ENCODE data around the gene KANSL1.
A peak's percentile ranks its signal among the peaks of the same experiment; 100 is the strongest.
"Not testable (repeated sequence)": the region's sequence is repeated elsewhere in the genome, so short reads cannot be mapped to it uniquely, and the experiment has no call there.

Gene KANSL1

DNA sequence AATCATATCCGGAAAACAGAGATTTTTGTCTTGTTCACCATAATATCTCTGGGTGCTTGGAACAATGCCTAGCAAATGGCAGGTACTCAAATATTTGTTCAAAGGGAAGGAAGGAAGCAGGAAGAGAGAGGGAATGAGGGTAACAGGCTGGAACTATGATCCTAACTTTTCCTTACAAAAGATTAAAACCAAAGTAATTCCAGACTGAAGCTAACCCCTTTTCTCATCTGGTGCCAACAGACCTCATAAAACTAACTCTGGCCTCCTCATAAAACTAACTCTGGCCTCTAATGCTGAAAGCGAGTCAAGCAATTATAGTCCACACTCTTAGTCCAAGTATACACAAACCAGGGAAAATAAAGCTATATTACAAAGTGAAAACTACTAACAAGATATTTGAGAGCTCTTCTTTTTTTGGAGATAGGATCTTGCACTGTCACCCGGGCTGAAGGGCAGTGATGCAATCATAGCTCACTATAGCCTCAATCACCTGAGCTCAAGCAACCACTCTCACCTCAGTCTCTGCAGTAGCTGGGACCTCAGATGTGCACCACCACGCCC lies 84.6 kb downstream of the KANSL1 start:
- peak in 1 of 2 experiments; percentile 8 for DNase-seq

DNA sequence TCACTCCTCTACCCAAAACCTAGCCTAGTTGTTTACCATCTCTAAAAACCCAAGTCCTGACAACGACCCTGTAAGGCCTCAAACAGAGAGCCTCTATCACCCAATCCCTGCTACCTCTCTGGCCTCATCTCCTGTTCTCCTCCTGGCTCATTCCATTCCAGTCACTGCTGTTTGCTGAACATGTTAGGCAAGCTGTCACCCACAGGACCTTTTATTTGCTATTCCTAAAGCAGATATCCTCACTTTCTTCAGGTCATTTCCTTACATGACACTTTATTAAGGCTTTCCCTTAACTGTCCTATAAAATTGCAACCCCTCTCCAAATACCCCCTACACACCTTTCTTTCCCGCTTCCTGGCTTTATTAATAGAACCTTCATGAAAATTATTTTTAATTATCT lies 85.1 kb downstream of the KANSL1 start:
- DNase-seq, result no peak

DNA sequence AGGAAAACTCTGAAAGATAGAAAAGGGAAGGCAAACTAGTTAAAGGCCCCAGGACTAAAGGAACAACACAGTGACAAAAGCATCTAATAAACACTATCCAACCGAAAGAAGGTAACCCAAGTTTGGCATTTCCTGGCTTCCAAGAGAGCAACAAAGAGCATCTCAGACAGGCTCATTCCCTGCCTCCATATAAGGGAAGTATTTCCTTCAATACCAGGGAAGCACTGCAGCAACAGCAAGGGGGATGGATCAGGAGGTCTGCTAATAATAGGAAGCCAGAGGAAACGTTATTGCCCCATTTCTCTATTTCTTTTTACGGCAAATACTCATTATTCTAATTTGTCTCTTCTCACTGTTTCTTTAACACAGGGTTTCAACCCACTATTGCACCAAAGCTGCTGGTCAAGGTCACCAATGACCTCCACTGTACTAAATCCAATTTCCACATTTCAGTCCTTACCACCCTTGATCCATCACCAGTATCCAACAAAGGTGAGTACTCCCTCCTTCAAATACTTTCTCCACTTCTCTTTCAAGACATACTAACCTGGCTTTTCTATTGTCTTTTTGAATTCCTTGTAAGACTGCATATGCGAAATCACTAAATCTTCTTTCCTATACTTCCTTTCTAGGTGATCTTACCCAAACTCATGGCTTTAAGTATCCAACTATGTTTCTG lies 86.1 kb downstream of the KANSL1 start:
- DNase-seq, result no peak

DNA sequence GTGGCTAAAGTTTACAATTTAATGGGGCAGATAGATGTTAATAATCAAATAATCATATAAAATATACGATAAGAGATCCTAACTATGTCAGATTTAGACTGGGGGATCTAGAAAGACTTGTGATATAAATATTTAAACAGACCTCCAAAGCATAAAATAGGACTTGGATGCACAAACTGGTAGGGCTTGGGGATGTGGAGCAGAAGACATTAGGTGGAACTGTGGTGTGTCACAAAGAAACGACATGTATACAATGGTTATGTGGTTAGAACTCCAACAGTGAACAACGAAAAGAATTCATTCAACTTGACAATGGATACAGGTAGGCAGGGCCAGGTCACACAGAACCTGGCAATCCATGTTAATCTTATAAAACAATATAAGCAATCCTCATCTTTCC lies 90.4 kb downstream of the KANSL1 start:
- not testable (repeated sequence) for DNase-seq

DNA sequence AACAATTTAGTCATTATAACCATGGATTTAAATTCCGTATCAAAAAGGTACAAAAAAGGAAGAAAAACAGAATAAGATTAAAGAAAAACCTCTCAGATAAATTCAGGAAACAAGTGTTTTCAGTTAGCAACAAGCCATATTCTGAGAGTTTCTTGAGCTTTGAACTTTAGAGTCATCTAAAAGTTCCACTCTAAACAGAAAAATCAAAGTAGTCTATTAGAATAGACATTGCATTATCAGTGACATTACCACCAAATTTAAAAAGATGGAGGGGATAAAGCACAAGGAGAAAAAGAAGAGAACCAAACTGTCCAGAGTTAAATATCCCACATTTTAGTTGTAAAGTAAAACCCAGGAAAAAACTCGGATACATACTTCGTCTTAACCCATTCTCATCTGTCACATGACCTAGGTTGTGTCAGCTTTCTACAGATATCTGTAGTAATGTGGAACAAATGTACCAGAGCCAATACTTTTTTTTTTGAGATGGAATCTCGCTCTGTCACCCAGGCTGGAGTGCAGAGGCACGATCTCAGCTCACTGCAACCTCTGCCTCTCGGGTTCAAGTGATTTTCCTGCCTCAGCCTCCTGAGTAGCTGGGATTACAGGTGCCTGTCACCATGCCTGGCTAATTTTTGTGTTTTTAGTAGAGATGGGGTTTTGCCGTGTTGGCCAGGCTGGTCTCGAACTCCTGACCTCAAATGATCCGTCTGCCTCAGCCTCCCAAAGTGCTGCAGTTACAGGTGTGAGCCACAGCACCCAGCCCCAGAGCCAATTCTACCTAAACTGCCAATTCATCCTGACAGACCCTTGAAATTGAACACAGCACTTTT lies 91.2 kb downstream of the KANSL1 start:
- not testable (repeated sequence) for DNase-seq

DNA sequence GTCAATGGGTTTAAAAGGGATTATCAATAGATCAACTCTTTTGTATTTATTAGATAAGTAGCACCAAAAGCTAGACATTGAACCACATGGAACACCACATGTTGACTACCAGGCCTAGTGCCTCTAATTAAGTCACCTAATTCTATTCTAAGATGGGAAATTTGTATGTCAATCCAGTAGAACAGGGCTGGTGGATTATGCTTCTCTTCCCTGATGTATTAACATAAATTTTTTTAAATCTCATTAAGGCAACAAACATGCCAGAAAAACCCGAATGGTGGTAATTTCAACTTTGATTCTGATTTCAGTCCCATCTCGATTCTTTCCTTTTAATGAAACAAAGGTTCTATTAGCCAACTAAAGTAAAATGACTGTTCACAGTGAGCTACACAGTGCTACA lies 92.6 kb downstream of the KANSL1 start:
- DNase-seq, result no peak

DNA sequence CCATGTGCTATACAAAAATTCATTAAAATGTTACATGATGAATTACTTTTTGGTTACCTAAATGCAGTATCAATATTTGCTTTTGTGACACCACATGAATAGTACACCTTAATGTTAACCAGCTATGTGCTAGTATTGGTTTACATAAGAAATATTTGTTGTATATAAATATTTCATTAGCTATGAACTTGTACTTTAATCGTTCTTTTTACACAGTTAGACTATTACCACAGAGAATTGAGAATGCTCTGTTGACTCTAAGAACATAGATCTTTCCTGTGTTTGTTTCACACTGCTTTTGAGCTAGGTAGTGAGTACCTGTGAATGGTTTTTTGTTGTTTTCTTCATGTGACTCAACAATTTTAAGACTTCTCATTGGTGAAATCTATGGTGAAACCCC lies 93.4 kb downstream of the KANSL1 start:
- DNase-seq, result no peak

DNA sequence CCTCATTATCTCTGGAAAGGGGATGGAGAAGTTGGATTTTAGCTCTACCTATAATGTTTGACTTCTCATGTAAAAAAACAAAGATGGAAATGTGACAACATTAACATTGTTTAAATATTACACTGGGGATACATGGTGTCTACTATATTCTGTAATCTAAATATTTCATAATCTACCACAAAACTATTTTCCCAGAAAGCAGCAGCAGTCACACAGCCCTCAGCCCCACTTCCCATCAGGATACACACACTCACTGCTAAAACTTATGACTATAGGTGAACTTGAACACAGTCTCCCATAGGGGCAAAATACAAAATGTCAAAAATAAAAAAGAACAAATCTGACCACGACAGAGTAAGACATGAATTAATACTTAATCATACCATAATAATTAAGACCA lies 95.7 kb downstream of the KANSL1 start:
- DNase-seq, result no peak

DNA sequence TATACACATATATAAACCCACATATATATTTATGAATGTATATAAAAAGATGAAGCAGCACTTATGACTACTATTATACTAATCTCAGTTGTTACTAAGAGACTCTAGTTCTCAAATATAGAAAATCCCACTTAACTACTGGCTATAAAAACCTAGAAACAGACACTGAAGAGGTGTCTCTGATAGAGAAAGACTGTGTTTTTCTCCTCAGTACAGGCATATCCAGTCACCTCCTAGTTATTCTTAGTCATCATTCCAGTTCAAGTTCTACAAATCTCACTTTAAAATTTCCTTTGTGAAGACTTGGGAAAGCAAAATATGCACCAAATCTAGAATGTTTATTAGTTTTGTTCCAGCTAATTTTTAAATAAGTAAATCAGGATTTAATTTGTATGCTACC lies 100.2 kb downstream of the KANSL1 start:
- no peak for DNase-seq

DNA sequence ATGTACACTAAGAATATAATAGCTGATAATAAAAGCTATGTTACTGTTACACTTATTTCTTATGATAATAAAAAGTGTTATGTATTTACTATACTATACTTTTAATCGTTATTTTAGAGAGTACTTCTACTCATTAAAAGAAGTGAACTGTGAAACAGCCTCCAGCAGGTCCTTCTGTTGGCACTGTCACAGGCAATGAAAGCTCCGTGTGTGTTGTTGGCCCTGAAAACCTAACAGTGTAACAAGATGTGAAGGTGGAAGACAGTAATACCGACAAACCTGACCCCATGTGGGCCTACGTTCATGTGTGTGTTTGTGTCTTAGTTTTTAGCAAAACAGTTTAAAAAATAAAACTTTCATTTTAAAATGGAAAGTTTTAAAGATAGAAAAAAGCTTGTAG lies 102.4 kb downstream of the KANSL1 start:
- no peak for DNase-seq

DNA sequence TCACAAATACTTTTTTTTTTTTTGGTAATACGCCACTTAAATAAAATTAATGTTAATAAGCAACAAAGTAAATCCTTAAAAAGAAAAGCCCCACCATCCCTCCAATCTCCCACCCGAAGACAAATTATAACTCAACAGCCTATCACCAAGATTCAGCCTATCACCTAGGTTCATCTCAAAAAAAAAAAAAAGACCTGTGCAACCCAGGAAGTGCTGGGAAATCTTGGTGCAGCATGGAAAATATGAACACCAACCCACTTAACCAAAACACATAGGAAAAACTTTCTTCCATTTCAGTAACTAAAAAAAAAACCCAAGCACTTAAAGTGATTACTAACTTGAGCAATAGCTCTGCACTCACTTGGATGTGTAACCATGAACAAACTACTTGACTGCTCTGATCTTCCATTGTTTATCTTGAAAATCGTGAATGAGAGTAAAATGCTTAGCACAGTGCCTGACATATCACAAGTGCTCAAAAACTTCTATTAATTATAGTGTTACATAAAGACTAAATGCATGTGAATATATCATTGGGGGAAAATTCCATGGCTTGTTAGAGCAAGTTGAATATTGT lies 103.8 kb downstream of the KANSL1 start:
- no peak for DNase-seq

DNA sequence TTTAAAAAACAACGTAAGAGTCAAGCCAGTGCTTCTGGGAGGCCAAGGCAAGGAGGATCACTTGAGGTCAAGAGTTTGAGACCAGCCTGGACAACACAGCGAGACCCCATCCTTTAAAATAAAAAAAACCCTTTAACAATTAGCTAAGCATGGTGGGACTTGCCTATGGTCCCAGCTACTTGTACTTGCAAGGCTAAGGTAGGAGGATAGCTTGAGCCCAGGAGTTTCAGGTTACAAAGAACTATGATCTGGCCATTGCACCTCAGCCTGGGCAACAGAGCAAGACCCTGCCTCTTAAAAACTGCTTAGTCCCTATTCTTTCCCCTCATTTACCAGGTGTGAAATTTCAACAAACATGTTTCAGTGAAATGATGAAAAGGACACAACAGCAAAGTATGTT lies 104.6 kb downstream of the KANSL1 start:
- DNase-seq, result no peak

DNA sequence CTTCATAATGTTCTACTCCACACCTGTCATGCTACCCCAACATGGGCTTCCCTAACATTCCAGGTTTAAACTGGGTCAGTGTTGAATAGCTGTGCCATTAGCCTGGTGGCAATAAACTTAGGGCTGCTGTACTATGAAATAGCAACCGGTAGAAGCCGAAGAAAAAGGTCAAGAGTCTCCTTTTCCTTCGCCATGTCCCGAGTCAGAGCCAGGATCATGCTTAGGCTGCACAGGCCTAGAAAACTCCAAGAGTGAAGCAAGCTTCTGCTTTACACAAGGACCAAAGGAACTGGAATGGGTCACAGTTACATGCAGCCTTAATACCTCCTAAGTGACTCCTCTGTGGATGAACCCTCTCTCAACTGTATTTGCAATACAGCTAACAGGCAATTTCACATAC lies 105.4 kb downstream of the KANSL1 start:
- DNase-seq, result not testable (repeated sequence)

DNA sequence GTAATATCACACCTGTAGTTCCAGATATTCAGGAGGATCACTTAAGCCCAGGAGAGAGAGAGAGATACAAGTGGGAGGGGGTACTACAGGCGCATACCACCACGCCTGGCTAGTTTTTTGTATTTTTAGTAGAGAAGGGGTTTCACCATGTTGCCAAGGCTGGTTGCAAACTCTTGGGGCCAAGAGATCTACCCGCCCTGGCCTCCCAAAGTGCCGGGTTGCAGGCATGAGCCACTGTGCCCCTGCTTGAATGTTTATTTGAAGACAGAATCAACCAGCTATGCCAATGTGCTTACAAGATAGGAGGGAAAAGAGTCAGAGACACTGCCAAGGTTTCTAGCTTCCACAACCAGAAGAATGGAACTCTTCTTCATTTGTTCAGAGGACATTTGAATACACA lies 106.4 kb downstream of the KANSL1 start:
- DNase-seq, result no peak

DNA sequence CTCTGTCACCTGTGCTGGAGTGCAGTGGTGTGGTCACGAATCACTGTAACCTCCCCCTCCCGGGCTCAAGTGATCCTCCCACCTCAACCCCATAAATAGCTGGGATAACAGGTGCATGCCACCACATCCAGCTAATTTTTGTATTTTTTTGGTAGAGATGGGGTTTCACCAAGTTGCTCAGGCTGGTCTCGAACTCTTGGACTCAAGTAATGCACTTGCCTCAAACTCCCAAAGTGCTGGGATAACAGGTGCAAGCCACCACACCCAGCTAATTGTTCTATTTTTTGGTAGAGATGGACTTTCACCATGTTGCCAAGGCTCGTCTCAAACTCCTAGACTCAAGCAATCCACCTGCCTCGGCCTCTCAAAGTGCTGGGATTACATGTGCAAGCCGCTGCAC lies 107.7 kb downstream of the KANSL1 start:
- DNase-seq, result no peak

DNA sequence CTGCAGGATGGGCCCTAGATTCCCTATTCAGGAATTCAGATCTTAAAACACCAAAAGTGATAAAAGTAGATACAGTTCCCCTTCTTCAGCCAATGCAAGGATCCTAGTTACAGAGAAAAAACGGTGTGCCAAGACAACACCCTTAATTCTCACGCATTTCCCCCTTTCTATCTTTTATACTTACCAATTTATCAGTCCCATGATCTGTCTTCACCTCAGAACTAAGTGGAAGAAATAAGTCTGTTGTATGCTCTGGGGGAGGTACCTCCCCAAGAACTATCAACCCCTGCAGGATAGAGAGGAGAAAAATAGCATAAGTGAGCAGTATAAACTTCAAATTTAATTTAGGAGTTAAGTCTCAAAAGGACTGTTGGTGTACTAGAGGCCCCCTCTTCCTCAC lies 111.0 kb downstream of the KANSL1 start:
- no peak for DNase-seq

DNA sequence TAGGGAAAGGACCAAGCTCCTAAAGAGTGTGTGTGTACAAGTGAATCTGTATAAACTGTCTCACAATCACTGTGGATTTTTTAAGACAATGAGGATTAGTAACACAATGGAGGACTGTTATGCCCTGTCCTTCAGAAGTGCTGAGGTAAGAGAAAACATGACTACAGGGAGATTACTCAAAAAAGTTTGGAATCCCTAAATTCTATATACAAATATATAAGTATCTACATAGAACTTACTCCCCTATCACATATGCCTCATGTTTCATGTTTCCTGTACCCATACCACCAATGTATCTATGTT lies 112.3 kb downstream of the KANSL1 start:
- no peak for DNase-seq

DNA sequence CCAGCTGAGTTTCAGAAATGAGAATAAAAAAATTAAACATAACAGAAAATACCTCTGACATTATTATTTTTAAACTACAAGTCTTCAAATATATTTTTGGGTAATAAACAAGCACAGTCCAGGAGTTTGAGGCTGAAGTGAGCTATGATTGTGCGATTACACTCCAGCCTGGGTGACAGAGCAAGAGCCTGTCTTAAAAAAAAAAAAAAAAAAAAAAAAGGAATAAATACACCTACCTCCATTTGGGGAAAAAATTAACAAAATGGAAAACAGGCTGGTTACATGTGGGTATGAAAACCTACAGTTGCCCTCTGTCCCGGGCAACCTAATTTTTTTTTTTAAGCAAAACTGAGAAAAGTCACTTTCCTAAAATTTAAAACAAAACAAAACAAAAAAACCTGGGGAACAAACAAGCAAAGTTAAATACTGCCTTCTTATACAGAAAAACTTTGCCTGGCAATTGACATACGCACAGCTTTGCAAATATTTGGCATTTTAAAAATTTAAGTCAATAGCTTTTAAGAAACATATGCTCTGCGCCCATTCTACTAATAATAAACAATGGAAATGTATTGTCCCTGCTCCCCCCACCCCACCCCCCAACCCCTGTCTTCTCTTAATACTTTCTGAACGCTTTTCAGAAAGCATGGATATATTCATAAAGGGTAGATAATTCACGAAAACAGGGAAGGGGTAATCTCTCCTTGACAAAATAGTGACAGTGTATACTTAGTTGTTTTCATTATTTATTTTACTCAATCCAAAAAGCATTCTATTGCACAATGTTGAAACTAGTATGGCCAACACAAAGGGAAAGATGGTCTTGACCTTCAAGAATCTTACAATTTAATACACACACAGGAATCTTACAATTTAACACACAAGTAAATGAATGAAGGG lies 112.9 kb downstream of the KANSL1 start:
- no peak for DNase-seq

DNA sequence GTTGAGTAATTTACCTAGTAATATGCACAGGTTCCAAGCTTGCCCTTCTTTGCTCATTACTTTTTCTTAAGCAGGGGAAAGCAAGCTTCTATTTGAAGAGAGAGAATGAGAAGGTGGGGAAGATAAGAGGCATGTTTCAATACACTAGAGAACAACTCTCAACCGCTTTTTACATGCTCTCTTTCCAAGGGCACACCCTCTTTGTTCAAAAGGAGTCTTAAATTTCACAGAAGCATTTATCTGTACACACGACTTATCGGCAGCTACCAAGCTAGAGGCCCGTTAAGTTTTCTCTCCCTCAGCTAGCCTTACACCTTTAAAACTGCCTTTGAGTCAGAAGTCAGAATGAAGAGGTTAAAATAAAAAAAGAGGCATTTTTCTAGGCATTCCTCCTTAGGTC lies 114.6 kb downstream of the KANSL1 start:
- DNase-seq, result no peak

DNA sequence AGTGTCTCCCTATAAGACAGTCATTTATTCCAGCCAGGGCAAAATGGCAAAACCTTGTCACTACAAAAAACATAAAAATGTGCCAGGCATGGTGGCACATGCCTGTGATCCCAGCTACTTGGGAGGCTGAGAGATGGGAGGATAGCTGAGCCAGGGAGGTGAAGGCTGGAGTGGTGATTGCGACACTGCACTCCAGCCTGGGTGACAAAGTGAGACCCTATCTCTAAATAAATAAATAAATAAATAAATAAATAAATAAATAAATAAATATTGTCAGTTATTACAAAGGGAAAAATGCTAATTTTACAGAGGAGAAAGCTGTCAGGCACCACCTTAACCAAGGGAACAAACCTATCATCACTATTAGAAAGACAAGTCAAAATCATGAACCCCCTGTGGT lies 118.7 kb downstream of the KANSL1 start:
- no peak for DNase-seq

DNA sequence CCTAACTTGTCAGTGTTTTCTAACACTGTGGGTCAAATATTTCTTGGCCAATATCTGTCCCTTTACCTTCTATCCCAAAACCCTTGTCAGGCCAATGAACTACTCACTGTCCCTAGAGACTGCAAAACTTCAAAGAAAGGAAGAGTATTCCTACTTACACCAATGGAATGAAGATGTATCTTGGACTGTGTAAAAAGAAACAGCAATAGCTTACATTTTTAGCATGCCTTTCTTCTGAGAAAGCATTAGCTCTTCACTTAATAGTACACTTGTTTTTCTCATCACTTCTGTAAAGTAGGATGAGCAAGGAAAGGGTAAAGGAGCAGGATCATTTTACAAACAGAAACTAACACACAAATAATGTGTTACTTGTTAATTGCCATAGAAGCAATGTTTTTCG lies 120.2 kb downstream of the KANSL1 start:
- DNase-seq, result no peak

DNA sequence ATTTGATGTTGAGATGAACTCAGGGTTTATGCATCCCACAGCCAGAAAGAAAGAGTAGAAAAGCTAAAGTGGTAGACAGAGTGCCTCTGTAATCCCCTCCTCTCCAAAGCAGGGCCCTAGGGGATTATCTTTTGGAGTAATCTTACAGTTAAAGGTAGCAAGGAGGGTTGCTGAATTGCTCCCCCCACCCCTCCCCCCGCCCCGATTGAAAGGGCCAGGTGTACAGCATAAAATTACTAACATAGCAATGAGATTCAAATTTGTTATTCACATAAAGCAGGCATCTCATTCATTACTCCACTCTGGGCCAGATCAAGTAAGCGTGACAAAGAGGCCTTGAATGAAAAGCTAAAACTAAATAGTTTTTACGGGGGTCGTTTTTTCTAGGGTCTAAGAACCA lies 121.4 kb downstream of the KANSL1 start:
- DNase-seq, result no peak

DNA sequence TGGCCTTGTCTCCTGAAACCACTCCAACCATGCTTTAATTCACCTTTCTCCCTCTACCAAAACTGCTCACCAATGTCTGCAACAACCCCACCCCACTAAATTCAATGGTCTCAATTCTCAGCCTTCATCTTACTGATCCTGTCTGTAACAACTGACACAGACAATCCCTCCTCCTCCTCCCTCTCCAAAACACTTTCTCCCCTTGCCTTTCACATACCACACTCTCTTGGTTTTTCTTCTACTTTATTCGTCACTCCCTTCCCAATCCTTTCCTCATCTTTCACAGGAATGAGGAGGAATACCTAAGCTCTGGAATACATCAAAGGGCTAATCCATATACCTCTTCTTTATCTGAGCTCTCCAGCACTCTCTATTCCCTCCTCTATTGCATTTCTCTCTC lies 128.8 kb downstream of the KANSL1 start:
- DNase-seq, result no peak

Measured in activated CD4-positive, alpha-beta T cell treated with anti-CD3 and anti-CD28 coated beads, Interleukin-2, amount 50 U/mL, for 4 hours (primary cell).